ENCODE measurements around the gene KRTAP9-3. TPM values are rescaled to one million over a fixed set of nuclear protein-coding genes. Genes with fewer than 3 reads are reported as not detected.

Gene KRTAP9-3
- total and polyA plus RNA-seq, 10 of the 15 experiments (the other 5 are each of a cell fraction or from before 2014, with no cell fraction given), result not detected

- SMC1A ChIA-PET (ENCODE audit: uncharacterized antibody, unreplicated experiment), result no interaction called here
- CTCF ChIA-PET, result no interaction called here
- ATAC-seq (no peak), FAIRE-seq (no peak), DNase-seq (ENCODE audit: low read depth, low spot score) (no peak)
- Histone ChIP-seq H3K36me3 (ENCODE audit: control insufficient read depth in 2 of 2, insufficient read depth in 2 of 2, low read length in 1 of 2) (no peaks in the 10 kb centered on the region), H3K4me3 (no peak overlapping the region), H3K9me3 (replicated peaks; ENCODE audit: control insufficient read depth, insufficient read depth, low read length) (no peaks in the 10 kb centered on the region), H2AFZ (ENCODE audit: control insufficient read depth, low read depth, low read length) (no peak overlapping the region), H3K9ac (ENCODE audit: control insufficient read depth, insufficient read depth, low read length) (no peak overlapping the region), H3K27ac (ENCODE audit: control insufficient read depth, insufficient read depth) (no peak overlapping the region), H3K4me2 (ENCODE audit: control insufficient read depth, insufficient read depth) (no peak overlapping the region), H4K20me1 (ENCODE audit: control insufficient read depth, insufficient read depth) (no peaks in the 10 kb centered on the region), H3K79me2 (ENCODE audit: control insufficient read depth, insufficient read depth, low read length) (no peaks in the 10 kb centered on the region), H3K4me1 (ENCODE audit: control insufficient read depth, insufficient read depth, low read length) (no peaks in the 10 kb centered on the region), H3K27me3 (replicated peaks in 1 of 2; ENCODE audit: control insufficient read depth in 2 of 2, insufficient read depth in 2 of 2, low read length in 1 of 2) (no peaks in the 10 kb centered on the region)
- POLR2A ChIA-PET, result no interaction called here
- intact Hi-C loops (cut with micrococcal nuclease; ENCODE audit: unreplicated experiment), result no loop called here
- RAD21 ChIA-PET (ENCODE audit: unreplicated experiment), result no interaction called here
- TF ChIP-seq ASH2L (IDR thresholded peaks at IDR 0.05; ENCODE audit: borderline replicate concordance, low read depth) (no peak), EP300 (IDR thresholded peaks at IDR 0.05; ENCODE audit: borderline replicate concordance in 1 of 2, control insufficient read depth in 1 of 2, low read depth in 2 of 2, low read length in 2 of 2) (no peak), JUNB (IDR thresholded peaks at IDR 0.05) (no peak), ZNF217 (IDR thresholded peaks at IDR 0.05) (no peak), YBX1 (IDR thresholded peaks at IDR 0.05) (no peak), POLR2AphosphoS5 (IDR thresholded peaks at IDR 0.05; ENCODE audit: low read length) (no peak), BHLHE40 (IDR thresholded peaks at IDR 0.05; ENCODE audit: borderline replicate concordance in 1 of 2, low read depth in 2 of 2, low read length in 1 of 2) (no peak), SIX5 (IDR thresholded peaks at IDR 0.05; ENCODE audit: low read depth, low read length, severe bottlenecking) (no peak), CBX3 (IDR thresholded peaks at IDR 0.05; ENCODE audit: borderline replicate concordance, low read depth) (no peak), SMARCA5 (IDR thresholded peaks at IDR 0.05) (no peak), ATF7 (IDR thresholded peaks at IDR 0.05; ENCODE audit: low read depth) (no peak), EZH2 (IDR thresholded peaks at IDR 0.05; ENCODE audit: borderline replicate concordance, control insufficient read depth, low read depth, low read length) (no peak), MEF2A (IDR thresholded peaks at IDR 0.05; ENCODE audit: insufficient read depth, low read depth, low read length) (no peak), HCFC1 (IDR thresholded peaks at IDR 0.05; ENCODE audit: low read length) (no peak), NR2F1 (conservative IDR thresholded peaks at IDR 0.05) (no peak), HDAC2 (IDR thresholded peaks at IDR 0.05) (no peak), NFYA (IDR thresholded peaks at IDR 0.05; ENCODE audit: borderline replicate concordance, low read depth, low read length) (no peak), SREBF1 (IDR thresholded peaks at IDR 0.05; ENCODE audit: low read length) (no peak), MXI1 (IDR thresholded peaks at IDR 0.05; ENCODE audit: low read depth, low read length) (no peak)
- TF ChIP-seq, protein P1, sequence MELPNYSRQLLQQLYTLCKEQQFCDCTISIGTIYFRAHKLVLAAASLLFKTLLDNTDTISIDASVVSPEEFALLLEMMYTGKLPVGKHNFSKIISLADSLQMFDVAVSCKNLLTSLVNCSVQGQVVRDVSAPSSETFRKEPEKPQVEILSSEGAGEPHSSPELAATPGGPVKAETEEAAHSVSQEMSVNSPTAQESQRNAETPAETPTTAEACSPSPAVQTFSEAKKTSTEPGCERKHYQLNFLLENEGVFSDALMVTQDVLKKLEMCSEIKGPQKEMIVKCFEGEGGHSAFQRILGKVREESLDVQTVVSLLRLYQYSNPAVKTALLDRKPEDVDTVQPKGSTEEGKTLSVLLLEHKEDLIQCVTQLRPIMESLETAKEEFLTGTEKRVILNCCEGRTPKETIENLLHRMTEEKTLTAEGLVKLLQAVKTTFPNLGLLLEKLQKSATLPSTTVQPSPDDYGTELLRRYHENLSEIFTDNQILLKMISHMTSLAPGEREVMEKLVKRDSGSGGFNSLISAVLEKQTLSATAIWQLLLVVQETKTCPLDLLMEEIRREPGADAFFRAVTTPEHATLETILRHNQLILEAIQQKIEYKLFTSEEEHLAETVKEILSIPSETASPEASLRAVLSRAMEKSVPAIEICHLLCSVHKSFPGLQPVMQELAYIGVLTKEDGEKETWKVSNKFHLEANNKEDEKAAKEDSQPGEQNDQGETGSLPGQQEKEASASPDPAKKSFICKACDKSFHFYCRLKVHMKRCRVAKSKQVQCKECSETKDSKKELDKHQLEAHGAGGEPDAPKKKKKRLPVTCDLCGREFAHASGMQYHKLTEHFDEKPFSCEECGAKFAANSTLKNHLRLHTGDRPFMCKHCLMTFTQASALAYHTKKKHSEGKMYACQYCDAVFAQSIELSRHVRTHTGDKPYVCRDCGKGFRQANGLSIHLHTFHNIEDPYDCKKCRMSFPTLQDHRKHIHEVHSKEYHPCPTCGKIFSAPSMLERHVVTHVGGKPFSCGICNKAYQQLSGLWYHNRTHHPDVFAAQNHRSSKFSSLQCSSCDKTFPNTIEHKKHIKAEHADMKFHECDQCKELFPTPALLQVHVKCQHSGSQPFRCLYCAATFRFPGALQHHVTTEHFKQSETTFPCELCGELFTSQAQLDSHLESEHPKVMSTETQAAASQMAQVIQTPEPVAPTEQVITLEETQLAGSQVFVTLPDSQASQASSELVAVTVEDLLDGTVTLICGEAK (IDR thresholded peaks at IDR 0.05; ENCODE audit: borderline replicate concordance), result no peak
- 0% methylated on average over 3 of the region's 3 CpGs for WGBS (ENCODE audit: insufficient coverage, insufficient replicate concordance, low lambda C conversion rate, missing lambda C conversion rate)
- BruUV-seq (replicated peaks), result no TSS peak
- in situ Hi-C loops (cut with MboI), result no loop called here
Measured at GRCh38 chr17:41278176-41278955, 46.1 kb downstream of the KRTAP9-3 start.
